RWPE2 (cell line): ENCODE measurements around the gene OR4M1.
"Not testable (repeated sequence)": the region's sequence is repeated elsewhere in the genome, so short reads cannot be mapped to it uniquely, and the experiment has no call there.

Experiments used
- ATAC-seq: fragments of 200-7000 bp; cut with Tn5 transposase; 3 replicates; pipeline ENCODE4 v1.9.1; 2021; ENCODE audit warnings: low read depth
- DNase-seq: peaks from one replicate; pipeline ENCODE4 v3.0.0-alpha.2; 2020; ENCODE audit warnings: low spot score
- H3K27ac ChIP-seq: fragments of 450-650 bp; 2 replicates; pipeline ENCODE4 v1.5.1; 2017; ENCODE audit warnings: mild to moderate bottlenecking; ENCODE audit not compliant: poor library complexity, severe bottlenecking
- H3K27me3 ChIP-seq: fragments of 250-450 bp; sonication (Bioruptor Pico); 2 replicates; pipeline ENCODE4 v1.5.1; 2021; ENCODE audit warnings: mild to moderate bottlenecking, moderate library complexity; ENCODE audit not compliant: insufficient read depth, poor library complexity, severe bottlenecking
- H3K36me3 ChIP-seq: fragments of 250-450 bp; sonication (Bioruptor Pico); 2 replicates; pipeline ENCODE4 v1.5.1; 2020; ENCODE audit warnings: low read depth, mild to moderate bottlenecking, moderate library complexity
- H3K4me1 ChIP-seq: fragments of 250-450 bp; sonication (Bioruptor Pico); 2 replicates; pipeline ENCODE4 v1.5.1; 2021; ENCODE audit warnings: mild to moderate bottlenecking, moderate library complexity; ENCODE audit not compliant: insufficient read depth, poor library complexity, severe bottlenecking
- H3K4me3 ChIP-seq: fragments of 250-450 bp; sonication (Bioruptor Pico); 2 replicates; pipeline ENCODE4 v1.5.1; 2021; ENCODE audit warnings: mild to moderate bottlenecking, moderate library complexity; ENCODE audit not compliant: severe bottlenecking
- H3K9me3 ChIP-seq: fragments of 250-450 bp; sonication (Bioruptor Pico); 2 replicates; pipeline ENCODE4 v1.5.1; 2021; ENCODE audit warnings: mild to moderate bottlenecking, moderate library complexity; ENCODE audit not compliant: severe bottlenecking
- CTCF ChIP-seq: fragments of 450-650 bp; IDR thresholded peaks from one replicate; pipeline ENCODE4 v1.5.1; 2017; ENCODE audit warnings: mild to moderate bottlenecking, moderate library complexity; ENCODE audit not compliant: poor library complexity, severe bottlenecking

The OR4M1 gene

GRCh38 chr14:19754172-19754571, 19.1 kb upstream of the OR4M1 start:
- Histone ChIP-seq H3K27me3 (peaks cover 12% of the 10 kb centered on the region), H3K36me3 (no peaks in the 10 kb centered on the region), H3K9me3 (no peaks in the 10 kb centered on the region), H3K27ac (no peak overlapping the region), H3K4me3 (no peak overlapping the region), H3K4me1 (no peaks in the 10 kb centered on the region)
- no peak for DNase-seq
- no peak for ATAC-seq
- no peak for TF ChIP-seq CTCF

GRCh38 chr14:19771491-19771890, 1.8 kb upstream of the OR4M1 start:
- ATAC-seq, H3K4me3 ChIP-seq, H3K27ac ChIP-seq, H3K36me3 ChIP-seq, H3K9me3 ChIP-seq, DNase-seq, H3K4me1 ChIP-seq, H3K27me3 ChIP-seq: not testable (repeated sequence)

GRCh38 chr14:19771895-19772430, 1.3 kb upstream of the OR4M1 start:
- H3K27ac ChIP-seq = no peak overlapping the region
- DNase-seq (no peak), ATAC-seq (no peak)
- H3K9me3 ChIP-seq = no peaks in the 10 kb centered on the region
- no peak for TF ChIP-seq CTCF
- peaks cover 4% of the 10 kb centered on the region for H3K27me3 ChIP-seq
- H3K4me1 ChIP-seq = no peaks in the 10 kb centered on the region
- no peaks in the 10 kb centered on the region for H3K36me3 ChIP-seq
- no peak overlapping the region for H3K4me3 ChIP-seq

GRCh38 chr14:19772454-19772853, 850 bp upstream of the OR4M1 start:
- ATAC-seq, H3K4me1 ChIP-seq, DNase-seq, H3K27me3 ChIP-seq, H3K4me3 ChIP-seq, H3K9me3 ChIP-seq, H3K36me3 ChIP-seq, H3K27ac ChIP-seq: not testable (repeated sequence)

GRCh38 chr14:19775587-19775986, 2.3 kb downstream of the OR4M1 start:
- H3K36me3 ChIP-seq = no peaks in the 10 kb centered on the region

GRCh38 chr14:19785848-19786247, 12.5 kb downstream of the OR4M1 start:
- H3K27me3 ChIP-seq = peaks cover 27% of the 10 kb centered on the region
- H3K9me3 ChIP-seq, H3K27ac ChIP-seq: not testable (repeated sequence)

More at GRCh38 chr14:19775587-19775986, 2.3 kb downstream of the OR4M1 start:
- no peak for TF ChIP-seq CTCF
- ATAC-seq (no peak), DNase-seq (no peak)
- H3K4me3 ChIP-seq = no peak overlapping the region
- H3K4me1 ChIP-seq = no peaks in the 10 kb centered on the region
- H3K27ac ChIP-seq = no peak overlapping the region
- H3K9me3 ChIP-seq = no peaks in the 10 kb centered on the region
- H3K27me3 ChIP-seq = peaks cover 3% of the 10 kb centered on the region

GRCh38 chr14:19787318-19787717, 14.0 kb downstream of the OR4M1 start:
- DNase-seq, H3K4me3 ChIP-seq, H3K36me3 ChIP-seq, H3K4me1 ChIP-seq, H3K27ac ChIP-seq, ATAC-seq, H3K9me3 ChIP-seq: not testable (repeated sequence)
- H3K27me3 ChIP-seq = peaks cover 38% of the 10 kb centered on the region

More at GRCh38 chr14:19785848-19786247, 12.5 kb downstream of the OR4M1 start:
- H3K36me3 ChIP-seq, H3K4me1 ChIP-seq, DNase-seq, H3K4me3 ChIP-seq, ATAC-seq: not testable (repeated sequence)

GRCh38 chr14:19788150-19788549, 14.8 kb downstream of the OR4M1 start:
- H3K9me3 ChIP-seq = not testable (repeated sequence)

GRCh38 chr14:19796520-19797108, 23.3 kb downstream of the OR4M1 start:
- DNase-seq, H3K4me3 ChIP-seq, H3K36me3 ChIP-seq, ATAC-seq, H3K9me3 ChIP-seq, H3K4me1 ChIP-seq, H3K27ac ChIP-seq: not testable (repeated sequence)
- H3K27me3 ChIP-seq = peaks cover 28% of the 10 kb centered on the region

More at GRCh38 chr14:19788150-19788549, 14.8 kb downstream of the OR4M1 start:
- H3K4me1 ChIP-seq, ATAC-seq, H3K36me3 ChIP-seq, DNase-seq, H3K4me3 ChIP-seq, H3K27ac ChIP-seq: not testable (repeated sequence)
- peaks cover 41% of the 10 kb centered on the region for H3K27me3 ChIP-seq
